Measurements from ENCODE around the gene MIPOL1. TPM values are rescaled to one million over a fixed set of nuclear protein-coding genes. Genes with fewer than 3 reads are reported as not detected.

Gene MIPOL1
- total RNA-seq, 6 experiments from 2014 or later: 6.5 to 7.7 (median 6.8) TPM

DNA sequence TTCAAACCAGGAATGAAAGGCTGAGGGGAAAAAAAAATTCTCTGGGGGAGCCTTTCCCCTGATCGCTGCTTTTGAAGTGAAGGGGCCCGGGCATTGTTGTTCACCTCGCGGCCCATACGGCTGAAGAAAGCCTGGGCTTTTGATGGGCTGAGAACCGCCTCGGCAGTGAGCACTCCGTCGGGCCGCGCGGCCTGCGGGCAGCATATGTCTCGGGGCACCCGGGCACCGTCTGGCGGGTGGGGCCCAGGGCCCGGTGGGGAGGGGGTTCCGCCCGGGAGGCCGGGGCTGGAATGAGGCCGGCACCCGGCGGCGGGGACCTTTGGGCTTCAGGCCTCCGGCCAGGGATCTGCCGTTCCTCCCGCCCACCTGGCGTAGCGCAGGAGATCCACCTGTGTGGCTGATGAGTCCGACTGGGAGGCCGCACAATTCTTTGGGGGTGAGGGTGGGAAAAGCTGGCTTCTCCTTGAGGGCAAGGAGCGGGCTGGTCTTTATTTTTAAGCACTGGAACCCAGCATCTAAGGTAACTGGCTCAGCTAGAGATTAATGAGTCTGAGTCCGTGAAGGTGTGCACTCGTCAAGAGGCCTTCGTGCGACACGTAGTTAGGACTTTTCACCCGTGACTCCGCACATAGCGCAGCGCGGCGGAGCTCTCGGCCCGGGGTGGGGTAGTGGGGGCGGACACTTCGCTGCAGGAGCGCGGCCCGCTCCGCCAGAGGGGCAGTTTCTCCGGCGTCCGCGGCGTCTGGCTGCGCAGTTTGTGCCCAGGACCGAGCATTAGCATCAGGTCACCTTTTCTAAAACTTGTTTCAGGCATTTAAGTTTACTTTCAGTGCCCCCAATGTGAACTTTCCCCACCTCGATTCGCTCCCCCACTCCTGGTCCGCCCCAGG is 386.7 kb downstream of the MIPOL1 start:
- no peak for DNase-seq
- peaks cover 10% of the 10 kb centered on the region; the same call in 1 of the 2 replicates for H3K36me3 Mint-ChIP-seq (ENCODE audit: low read depth)
- H3K4me1 Mint-ChIP-seq (ENCODE audit: low read depth): peaks cover 29% of the 10 kb centered on the region; the same call in 1 of the 2 replicates
- no peak overlapping the region for H3K27ac Mint-ChIP-seq
- H3K9me3 Mint-ChIP-seq: no peaks in the 10 kb centered on the region
- TF ChIP-seq, protein P1, sequence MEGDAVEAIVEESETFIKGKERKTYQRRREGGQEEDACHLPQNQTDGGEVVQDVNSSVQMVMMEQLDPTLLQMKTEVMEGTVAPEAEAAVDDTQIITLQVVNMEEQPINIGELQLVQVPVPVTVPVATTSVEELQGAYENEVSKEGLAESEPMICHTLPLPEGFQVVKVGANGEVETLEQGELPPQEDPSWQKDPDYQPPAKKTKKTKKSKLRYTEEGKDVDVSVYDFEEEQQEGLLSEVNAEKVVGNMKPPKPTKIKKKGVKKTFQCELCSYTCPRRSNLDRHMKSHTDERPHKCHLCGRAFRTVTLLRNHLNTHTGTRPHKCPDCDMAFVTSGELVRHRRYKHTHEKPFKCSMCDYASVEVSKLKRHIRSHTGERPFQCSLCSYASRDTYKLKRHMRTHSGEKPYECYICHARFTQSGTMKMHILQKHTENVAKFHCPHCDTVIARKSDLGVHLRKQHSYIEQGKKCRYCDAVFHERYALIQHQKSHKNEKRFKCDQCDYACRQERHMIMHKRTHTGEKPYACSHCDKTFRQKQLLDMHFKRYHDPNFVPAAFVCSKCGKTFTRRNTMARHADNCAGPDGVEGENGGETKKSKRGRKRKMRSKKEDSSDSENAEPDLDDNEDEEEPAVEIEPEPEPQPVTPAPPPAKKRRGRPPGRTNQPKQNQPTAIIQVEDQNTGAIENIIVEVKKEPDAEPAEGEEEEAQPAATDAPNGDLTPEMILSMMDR (IDR thresholded peaks at IDR 0.05): no peak
- no peak overlapping the region; the same call in 1 of the 2 replicates for H3K4me3 Mint-ChIP-seq
- H3K27me3 Mint-ChIP-seq (ENCODE audit: insufficient read depth): peaks cover 46% of the 10 kb centered on the region

DNA sequence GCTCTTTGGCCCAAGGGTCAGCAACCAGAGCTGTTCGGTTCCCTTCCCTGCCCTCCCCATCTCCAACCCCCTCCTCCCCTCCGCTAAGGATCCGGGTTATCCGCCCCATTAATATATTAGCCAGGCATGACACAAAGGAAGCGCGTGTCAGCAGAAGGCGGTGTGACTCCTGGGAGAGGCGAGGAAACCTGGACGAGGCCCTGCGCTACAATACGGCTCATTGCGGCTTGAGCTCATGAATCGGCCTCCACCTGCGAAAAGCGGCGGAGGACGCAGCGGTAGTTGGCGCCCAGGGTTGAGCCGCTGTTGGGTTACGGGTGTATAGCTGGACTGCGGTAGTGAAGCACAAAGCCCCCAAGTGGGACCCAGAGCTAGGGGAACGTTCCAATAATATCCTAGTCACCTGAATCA is 387.4 kb downstream of the MIPOL1 start:
- Mint-ChIP-seq H3K9me3 (no peaks in the 10 kb centered on the region), H3K4me3 (no peak overlapping the region), H3K27me3 (ENCODE audit: insufficient read depth) (peaks cover 49% of the 10 kb centered on the region), H3K4me1 (ENCODE audit: low read depth) (peaks cover 29% of the 10 kb centered on the region; the same call in 1 of the 2 replicates), H3K36me3 (ENCODE audit: low read depth) (peaks cover 14% of the 10 kb centered on the region; the same call in 1 of the 2 replicates), H3K27ac (no peak overlapping the region)
- TF ChIP-seq, protein P1 (IDR thresholded peaks at IDR 0.05): no peak
- no peak for DNase-seq

DNA sequence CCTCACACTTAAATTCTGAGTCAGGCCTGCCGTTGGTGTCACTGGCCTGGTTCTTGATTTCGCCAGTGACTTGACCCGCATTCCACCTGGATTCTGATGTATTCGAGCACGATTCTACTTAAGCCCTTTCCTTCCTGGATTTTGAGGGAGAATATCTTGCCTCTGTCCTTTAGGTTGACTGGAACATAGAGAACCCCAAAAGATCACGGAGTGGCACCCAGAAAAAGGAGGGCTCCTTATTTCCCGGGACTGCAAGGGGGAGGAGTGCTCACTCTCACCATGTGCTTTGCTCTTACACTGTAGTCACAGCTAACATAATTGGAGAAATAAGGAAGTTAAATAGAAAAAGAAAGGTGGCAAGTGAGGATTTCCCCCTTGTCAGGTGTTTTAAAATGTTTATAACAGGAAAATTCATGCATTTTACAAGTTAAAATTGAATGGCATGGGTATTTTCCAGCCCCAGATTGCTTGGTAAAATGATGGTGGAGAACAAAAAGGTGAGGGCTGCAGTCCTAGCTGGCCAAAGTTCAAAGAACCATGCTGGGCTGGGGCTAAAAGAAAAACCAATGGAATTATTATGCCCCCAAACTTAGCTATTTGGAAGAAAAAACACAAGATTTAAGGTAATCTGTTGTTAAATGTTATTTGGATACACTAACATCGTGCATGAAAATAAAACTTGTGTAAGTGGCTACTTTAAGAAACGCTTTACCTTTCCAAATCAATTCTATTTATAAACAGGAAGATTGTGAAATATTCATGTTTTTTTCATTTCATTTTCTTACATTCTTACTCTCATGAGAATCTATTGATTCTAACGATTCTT is 388.4 kb downstream of the MIPOL1 start:
- Mint-ChIP-seq H3K36me3 (ENCODE audit: low read depth) (peaks cover 25% of the 10 kb centered on the region; the same call in 1 of the 2 replicates), H3K9me3 (no peaks in the 10 kb centered on the region), H3K27ac (no peak overlapping the region), H3K4me1 (ENCODE audit: low read depth) (peaks cover 32% of the 10 kb centered on the region; the same call in 1 of the 2 replicates), H3K4me3 (no peak overlapping the region), H3K27me3 (ENCODE audit: insufficient read depth) (peaks cover 54% of the 10 kb centered on the region)
- TF ChIP-seq, protein P1 (IDR thresholded peaks at IDR 0.05): no peak
- DNase-seq: no peak

DNA sequence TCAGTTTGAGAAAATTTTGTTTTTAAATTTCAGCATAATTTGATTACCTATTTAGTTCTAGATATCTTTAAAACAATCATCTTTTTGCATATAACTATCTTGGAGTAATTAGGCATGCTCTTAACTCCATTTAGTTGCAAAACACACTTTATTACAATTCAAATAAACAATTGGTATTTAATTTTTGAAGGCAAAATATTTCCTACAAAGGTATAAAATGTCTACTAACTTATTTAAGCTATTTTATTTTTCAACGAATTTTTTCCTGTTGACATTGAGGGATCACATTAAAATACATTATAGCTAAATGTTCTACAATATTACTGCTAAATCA is 389.0 kb downstream of the MIPOL1 start:
- no peak overlapping the region for H3K27ac Mint-ChIP-seq

More for the DNA sequence above, 389.0 kb downstream of the MIPOL1 start:
- no peak for DNase-seq
- H3K9me3 Mint-ChIP-seq: no peaks in the 10 kb centered on the region
- H3K4me3 Mint-ChIP-seq: no peak overlapping the region; the same call in 1 of the 2 replicates
- H3K36me3 Mint-ChIP-seq (ENCODE audit: low read depth): peaks cover 28% of the 10 kb centered on the region; the same call in 1 of the 2 replicates
- peaks cover 57% of the 10 kb centered on the region for H3K27me3 Mint-ChIP-seq (ENCODE audit: insufficient read depth)
- peaks cover 34% of the 10 kb centered on the region; the same call in 1 of the 2 replicates for H3K4me1 Mint-ChIP-seq (ENCODE audit: low read depth)
- TF ChIP-seq, protein P1 (IDR thresholded peaks at IDR 0.05): no peak

All from HFFc6 (cell line).